ENCODE measurements around the gene KRTCAP2.
A peak's percentile ranks its signal among the peaks of the same experiment; 100 is the strongest.

Gene KRTCAP2

GRCh38 chr1:155137154-155137949, 35.8 kb downstream of the KRTCAP2 start:
- no peak for DNase-seq (ENCODE audit: low read depth)

DNA sequence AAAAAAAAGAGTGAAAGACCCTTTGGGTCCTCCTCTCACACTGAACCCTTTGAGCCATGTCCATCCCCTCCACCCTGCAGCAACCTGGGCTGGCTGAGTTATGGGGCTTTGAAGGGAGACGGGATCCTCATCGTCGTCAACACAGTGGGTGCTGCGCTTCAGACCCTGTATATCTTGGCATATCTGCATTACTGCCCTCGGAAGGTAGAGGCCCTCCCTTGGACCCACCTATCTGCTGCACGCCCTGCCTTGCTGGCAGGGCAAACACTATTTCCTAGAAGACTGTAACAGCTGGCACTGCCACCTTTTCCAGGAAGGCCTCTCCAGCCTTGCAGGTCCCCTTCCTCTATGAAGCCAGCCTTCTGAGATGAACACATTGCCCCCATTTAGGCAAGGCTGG, 36.4 kb downstream of the KRTCAP2 start:
- H3K4me3 ChIP-seq (ENCODE audit: low read depth, low read length): peak overlapping the region; percentile 45
- no peak for DNase-seq (ENCODE audit: low read depth)
- TF ChIP-seq, protein P1, sequence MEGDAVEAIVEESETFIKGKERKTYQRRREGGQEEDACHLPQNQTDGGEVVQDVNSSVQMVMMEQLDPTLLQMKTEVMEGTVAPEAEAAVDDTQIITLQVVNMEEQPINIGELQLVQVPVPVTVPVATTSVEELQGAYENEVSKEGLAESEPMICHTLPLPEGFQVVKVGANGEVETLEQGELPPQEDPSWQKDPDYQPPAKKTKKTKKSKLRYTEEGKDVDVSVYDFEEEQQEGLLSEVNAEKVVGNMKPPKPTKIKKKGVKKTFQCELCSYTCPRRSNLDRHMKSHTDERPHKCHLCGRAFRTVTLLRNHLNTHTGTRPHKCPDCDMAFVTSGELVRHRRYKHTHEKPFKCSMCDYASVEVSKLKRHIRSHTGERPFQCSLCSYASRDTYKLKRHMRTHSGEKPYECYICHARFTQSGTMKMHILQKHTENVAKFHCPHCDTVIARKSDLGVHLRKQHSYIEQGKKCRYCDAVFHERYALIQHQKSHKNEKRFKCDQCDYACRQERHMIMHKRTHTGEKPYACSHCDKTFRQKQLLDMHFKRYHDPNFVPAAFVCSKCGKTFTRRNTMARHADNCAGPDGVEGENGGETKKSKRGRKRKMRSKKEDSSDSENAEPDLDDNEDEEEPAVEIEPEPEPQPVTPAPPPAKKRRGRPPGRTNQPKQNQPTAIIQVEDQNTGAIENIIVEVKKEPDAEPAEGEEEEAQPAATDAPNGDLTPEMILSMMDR (conservative IDR thresholded peaks at IDR 0.05; ENCODE audit: low read depth, low read length): no peak

More at GRCh38 chr1:155137154-155137949, 35.8 kb downstream of the KRTCAP2 start:
- TF ChIP-seq, protein P1 (conservative IDR thresholded peaks at IDR 0.05; ENCODE audit: low read depth, low read length): no peak
- peak overlapping the region; percentile 45 for H3K4me3 ChIP-seq (ENCODE audit: low read depth, low read length)

DNA sequence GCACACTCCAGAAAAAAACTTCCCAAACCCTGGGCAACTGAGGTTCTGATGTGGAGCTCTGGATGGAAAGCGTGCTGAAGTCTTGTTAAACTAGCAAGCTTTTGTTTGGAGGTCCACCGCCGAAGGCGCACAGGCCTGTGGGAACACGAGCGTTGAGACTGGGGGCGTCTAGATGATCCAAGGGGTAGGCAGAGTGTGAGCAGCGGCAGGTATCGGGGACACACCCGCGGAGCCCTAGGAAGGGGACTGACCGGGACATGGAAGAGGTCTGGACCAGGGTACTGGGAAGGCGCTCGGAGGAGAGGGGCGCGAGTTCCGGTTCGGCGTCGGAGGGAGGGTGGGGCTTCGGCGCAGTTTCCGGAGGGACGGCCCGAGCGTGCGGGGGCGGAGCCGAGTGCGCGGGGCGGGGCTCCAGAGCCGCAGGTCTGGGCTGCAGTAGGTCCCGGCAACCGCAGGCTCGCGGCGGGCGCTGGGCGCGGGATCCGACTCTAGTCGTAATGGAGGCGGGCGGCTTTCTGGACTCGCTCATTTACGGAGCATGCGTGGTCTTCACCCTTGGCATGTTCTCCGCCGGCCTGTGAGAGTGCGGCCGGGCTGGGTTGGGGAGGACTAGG, 37.6 kb downstream of the KRTCAP2 start, which contains the start of gene SLC50A1:
SLC50A1 (plus strand) TSS at position 438 of the 614 bp plus-strand sequence; CDS start at position 498, 60 bp downstream.
- DNase-seq (ENCODE audit: low read depth): peak; percentile 96
- TF ChIP-seq, protein P1 (conservative IDR thresholded peaks at IDR 0.05; ENCODE audit: low read depth, low read length): no peak
- peak within 1 kb of the TSS; percentile 71 for H3K4me3 ChIP-seq (ENCODE audit: low read depth, low read length)

- peak; percentile 97 for DNase-seq (ENCODE audit: low read depth)
- H3K4me3 ChIP-seq (ENCODE audit: low read depth, low read length): peak overlapping the region; percentile 71
- TF ChIP-seq, protein P1 (conservative IDR thresholded peaks at IDR 0.05; ENCODE audit: low read depth, low read length): no peak
Measured at GRCh38 chr1:155134880-155135414, 38.2 kb downstream of the KRTCAP2 start.

DNA sequence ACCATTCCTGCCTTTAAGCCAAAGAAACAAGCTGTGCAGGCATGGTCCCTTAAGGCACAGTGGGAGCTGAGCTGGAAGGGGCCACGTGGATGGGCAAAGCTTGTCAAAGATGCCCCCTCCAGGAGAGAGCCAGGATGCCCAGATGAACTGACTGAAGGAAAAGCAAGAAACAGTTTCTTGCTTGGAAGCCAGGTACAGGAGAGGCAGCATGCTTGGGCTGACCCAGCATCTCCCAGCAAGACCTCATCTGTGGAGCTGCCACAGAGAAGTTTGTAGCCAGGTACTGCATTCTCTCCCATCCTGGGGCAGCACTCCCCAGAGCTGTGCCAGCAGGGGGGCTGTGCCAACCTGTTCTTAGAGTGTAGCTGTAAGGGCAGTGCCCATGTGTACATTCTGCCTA, 38.8 kb downstream of the KRTCAP2 start:
- TF ChIP-seq, protein P1 (conservative IDR thresholded peaks at IDR 0.05; ENCODE audit: low read depth, low read length): no peak
- DNase-seq (ENCODE audit: low read depth): no peak

GRCh38 chr1:155133799-155134281, 39.3 kb downstream of the KRTCAP2 start:
- TF ChIP-seq, protein P1 (conservative IDR thresholded peaks at IDR 0.05; ENCODE audit: low read depth, low read length): no peak
- DNase-seq (ENCODE audit: low read depth): no peak
- H3K4me3 ChIP-seq (ENCODE audit: low read depth, low read length): no peak overlapping the region

More for the DNA sequence above, 38.8 kb downstream of the KRTCAP2 start:
- no peak overlapping the region for H3K4me3 ChIP-seq (ENCODE audit: low read depth, low read length)
